Neural progenitor cell (in vitro differentiated cells): ENCODE results near the gene LPXN. TPM values are rescaled to one million over a fixed set of nuclear protein-coding genes. Genes with fewer than 3 reads are reported as not detected.

Experiments used
- DNase-seq: peaks from one replicate; pipeline ENCODE4 v3.0.0-alpha.2; 2016; ENCODE audit warnings: low spot score
- H2AFZ ChIP-seq: fragments of 200-600 bp; sonication (generic); replicated peaks from 2 replicates; pipeline ENCODE4 v1.6.1; 2016; ENCODE audit warnings: antibody characterized with exemption
- H3F3A ChIP-seq: fragments of 200-600 bp; sonication (generic); 2 replicates; pipeline ENCODE4 v1.6.1; 2016; ENCODE audit warnings: antibody characterized with exemption, low read depth
- H3K27ac ChIP-seq: fragments of 200-600 bp; sonication (generic); 2 replicates; pipeline ENCODE4 v1.5.1; 2016; ENCODE audit warnings: mild to moderate bottlenecking
- H3K27me3 ChIP-seq: fragments of 200-600 bp; sonication (generic); 2 replicates; pipeline ENCODE4 v1.6.1; 2016; ENCODE audit warnings: mild to moderate bottlenecking, moderate library complexity
- H3K36me3 ChIP-seq: fragments of 200-600 bp; sonication (generic); 2 replicates; pipeline ENCODE4 v1.5.1; 2016
- H3K4me1 ChIP-seq: fragments of 200-600 bp; sonication (generic); 2 replicates; pipeline ENCODE4 v1.6.1; 2016; ENCODE audit warnings: mixed run types
- H3K4me2 ChIP-seq: fragments of 200-600 bp; sonication (generic); 2 replicates; pipeline ENCODE4 v1.6.1; 2016
- H3K4me3 ChIP-seq: fragments of 200-600 bp; sonication (generic); 2 replicates; pipeline ENCODE4 v1.5.1; 2016
- H3K79me2 ChIP-seq: fragments of 200-600 bp; sonication (generic); 2 replicates; pipeline ENCODE4 v1.6.1; 2016; ENCODE audit warnings: low read depth
- H3K9ac ChIP-seq: fragments of 200-600 bp; sonication (generic); 2 replicates; pipeline ENCODE4 v1.6.1; 2016
- H3K9me3 ChIP-seq: fragments of 200-600 bp; sonication (generic); 2 replicates; pipeline ENCODE4 v1.5.1; 2016; ENCODE audit warnings: low read depth
- H4K20me1 ChIP-seq: fragments of 200-600 bp; sonication (generic); 2 replicates; pipeline ENCODE4 v1.6.1; 2016; ENCODE audit warnings: low read depth
- H3K27ac Mint-ChIP-seq: 3 replicates; pipeline ENCODE4 v1.8.0; 2021; ENCODE audit warnings: mixed read lengths
- H3K27me3 Mint-ChIP-seq: 2 replicates; pipeline ENCODE4 v1.8.0; 2022; ENCODE audit warnings: low read depth, mild to moderate bottlenecking, inconsistent platforms, moderate library complexity, mixed read lengths; ENCODE audit not compliant: insufficient read depth
- H3K36me3 Mint-ChIP-seq: 3 replicates; pipeline ENCODE4 v1.8.0; 2021; ENCODE audit warnings: mixed read lengths
- H3K4me1 Mint-ChIP-seq: 3 replicates; pipeline ENCODE4 v1.8.0; 2021; ENCODE audit warnings: mixed read lengths
- H3K4me3 Mint-ChIP-seq: 3 replicates; pipeline ENCODE4 v1.8.0; 2021; ENCODE audit warnings: mild to moderate bottlenecking, moderate library complexity, mixed read lengths
- H3K9me3 Mint-ChIP-seq: 3 replicates; pipeline ENCODE4 v1.8.0; 2020; ENCODE audit warnings: mixed read lengths
- EZH2 ChIP-seq: fragments of 200-600 bp; sonication (generic); IDR thresholded peaks from 2 replicates; pipeline ENCODE4 v1.6.1; 2017; ENCODE audit warnings: antibody characterized with exemption, mild to moderate bottlenecking, moderate library complexity
- EZH2phosphoT487 ChIP-seq: fragments of 200-600 bp; sonication (generic); IDR thresholded peaks from 2 replicates; pipeline ENCODE4 v1.6.1; 2017; ENCODE audit warnings: antibody characterized with exemption
- total RNA-seq: library from RNA; depleted of rRNA; stranded (reverse); fragments of >200 nt; gene quantifications from 2 replicates; pipeline ENCODE4 v1.2.3, GENCODE V29; 2015; ENCODE audit warnings: low replicate concordance
- TF ChIP-seq, protein P1 (sequence below): fragments of 200-600 bp; sonication (generic); IDR thresholded peaks from 2 replicates; pipeline ENCODE4 v1.5.1; 2017; ENCODE audit warnings: antibody characterized with exemption, mild to moderate bottlenecking

LPXN gene
- total RNA-seq, 1 donor from 2014 or later: 5.0 TPM

DNA sequence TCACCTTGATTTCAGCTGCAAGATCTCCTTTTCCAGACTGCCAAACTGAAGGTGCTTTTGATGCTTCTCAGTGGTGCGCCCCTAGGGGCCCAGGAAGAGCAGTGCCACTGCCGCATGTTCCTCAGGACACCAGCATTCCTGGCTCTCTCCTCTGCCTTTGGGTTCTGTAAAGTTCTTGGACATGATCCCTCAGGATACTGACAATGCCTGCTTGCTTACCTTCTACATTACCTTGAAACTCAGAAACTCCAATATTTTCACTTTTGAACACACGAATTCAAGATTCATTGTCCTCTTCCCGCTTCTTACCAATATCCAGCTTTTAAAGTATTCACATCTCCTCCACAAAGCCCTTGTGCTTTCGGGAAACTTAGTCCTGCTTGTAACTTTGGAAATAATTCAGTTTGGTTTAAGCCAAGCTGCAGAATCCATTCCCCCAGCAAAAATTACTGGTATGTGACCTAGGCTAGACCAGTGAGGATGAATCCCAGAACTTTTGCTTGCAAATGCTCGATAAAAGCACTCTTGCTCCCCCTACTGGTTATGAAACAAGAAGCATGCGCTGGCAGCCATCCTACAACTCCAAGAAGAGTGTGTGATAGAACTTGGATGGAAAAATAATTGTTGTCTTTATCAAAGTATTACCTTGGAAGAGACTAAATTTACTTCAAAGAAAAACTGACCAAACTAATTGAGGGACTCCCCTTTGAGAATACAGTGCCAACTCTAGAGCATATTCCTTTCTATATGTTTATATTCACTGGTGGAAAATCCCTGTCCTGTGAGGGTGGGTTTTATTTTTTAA, 51.2 kb downstream of the LPXN start:
- no peaks in the 10 kb centered on the region for H3K4me1 ChIP-seq
- TF ChIP-seq, protein P1, sequence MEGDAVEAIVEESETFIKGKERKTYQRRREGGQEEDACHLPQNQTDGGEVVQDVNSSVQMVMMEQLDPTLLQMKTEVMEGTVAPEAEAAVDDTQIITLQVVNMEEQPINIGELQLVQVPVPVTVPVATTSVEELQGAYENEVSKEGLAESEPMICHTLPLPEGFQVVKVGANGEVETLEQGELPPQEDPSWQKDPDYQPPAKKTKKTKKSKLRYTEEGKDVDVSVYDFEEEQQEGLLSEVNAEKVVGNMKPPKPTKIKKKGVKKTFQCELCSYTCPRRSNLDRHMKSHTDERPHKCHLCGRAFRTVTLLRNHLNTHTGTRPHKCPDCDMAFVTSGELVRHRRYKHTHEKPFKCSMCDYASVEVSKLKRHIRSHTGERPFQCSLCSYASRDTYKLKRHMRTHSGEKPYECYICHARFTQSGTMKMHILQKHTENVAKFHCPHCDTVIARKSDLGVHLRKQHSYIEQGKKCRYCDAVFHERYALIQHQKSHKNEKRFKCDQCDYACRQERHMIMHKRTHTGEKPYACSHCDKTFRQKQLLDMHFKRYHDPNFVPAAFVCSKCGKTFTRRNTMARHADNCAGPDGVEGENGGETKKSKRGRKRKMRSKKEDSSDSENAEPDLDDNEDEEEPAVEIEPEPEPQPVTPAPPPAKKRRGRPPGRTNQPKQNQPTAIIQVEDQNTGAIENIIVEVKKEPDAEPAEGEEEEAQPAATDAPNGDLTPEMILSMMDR: peak; percentile 70
- no peak for TF ChIP-seq EZH2
- TF ChIP-seq EZH2phosphoT487: no peak
- no peaks in the 10 kb centered on the region for H3K9me3 ChIP-seq
- H4K20me1 ChIP-seq: no peaks in the 10 kb centered on the region
- Mint-ChIP-seq H3K4me3 (peak overlapping the region; percentile 42), H3K27me3 (peaks cover 2% of the 10 kb centered on the region), H3K36me3 (no peaks in the 10 kb centered on the region), H3K4me1 (peaks cover 2% of the 10 kb centered on the region), H3K27ac (no peak overlapping the region), H3K9me3 (no peaks in the 10 kb centered on the region)
- H3K27me3 ChIP-seq: no peaks in the 10 kb centered on the region
- H3K4me2 ChIP-seq: peak overlapping the region; percentile 62
- no peaks in the 10 kb centered on the region for H3F3A ChIP-seq
- no peak overlapping the region for H3K9ac ChIP-seq
- peak; percentile 85 for DNase-seq
- H3K79me2 ChIP-seq: no peaks in the 10 kb centered on the region
- no peaks in the 10 kb centered on the region for H3K36me3 ChIP-seq
- H2AFZ ChIP-seq: peak overlapping the region; percentile 82
- no peak overlapping the region for H3K27ac ChIP-seq
- H3K4me3 ChIP-seq: peak overlapping the region; percentile 18

DNA sequence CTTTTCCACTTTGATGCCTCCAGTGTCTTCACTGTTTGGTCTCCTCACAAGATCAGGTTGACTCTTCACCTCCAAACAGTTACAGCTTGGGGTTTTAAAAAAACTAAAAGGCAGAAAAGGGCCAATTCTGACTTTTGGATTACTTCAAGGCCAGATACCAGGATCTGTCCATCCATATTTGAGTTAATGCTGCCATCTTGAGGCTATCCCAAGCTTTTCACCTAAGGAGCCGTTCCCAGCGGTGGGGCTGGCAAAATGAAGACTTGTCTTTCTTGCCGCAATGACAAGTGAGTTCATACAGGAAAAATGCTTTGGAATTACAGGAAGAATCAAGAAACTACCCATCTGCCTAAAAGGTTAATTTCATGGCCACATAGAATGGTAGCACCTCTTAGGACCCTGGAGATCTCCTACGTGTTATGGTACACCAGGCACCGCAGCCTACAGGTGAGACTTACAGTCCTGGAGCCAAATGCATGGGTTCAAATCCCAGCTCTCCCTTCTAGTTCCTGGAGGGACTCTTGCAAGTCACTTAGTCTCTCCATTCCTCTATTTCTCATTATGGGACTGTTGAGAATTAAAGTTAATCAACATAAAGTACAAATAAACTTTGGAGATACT, 61.8 kb downstream of the LPXN start:
- no peaks in the 10 kb centered on the region for H4K20me1 ChIP-seq
- no peaks in the 10 kb centered on the region for H3K27me3 ChIP-seq
- no peaks in the 10 kb centered on the region for H3K36me3 ChIP-seq
- H3K36me3 Mint-ChIP-seq: no peaks in the 10 kb centered on the region
- no peaks in the 10 kb centered on the region for H3K4me1 Mint-ChIP-seq
- no peak overlapping the region for H3K4me3 ChIP-seq
- H3K9me3 Mint-ChIP-seq: no peaks in the 10 kb centered on the region
- no peak overlapping the region for H3K4me3 Mint-ChIP-seq
- no peak for TF ChIP-seq EZH2
- TF ChIP-seq, protein P1: peak; percentile 85
- no peaks in the 10 kb centered on the region for H3K79me2 ChIP-seq
- no peak overlapping the region for H3K27ac Mint-ChIP-seq
- no peak overlapping the region for H3K4me2 ChIP-seq
- H3K27me3 Mint-ChIP-seq: no peaks in the 10 kb centered on the region
- H2AFZ ChIP-seq: no peak overlapping the region
- no peaks in the 10 kb centered on the region for H3K4me1 ChIP-seq
- H3K27ac ChIP-seq: no peak overlapping the region
- no peaks in the 10 kb centered on the region for H3F3A ChIP-seq
- H3K9ac ChIP-seq: no peak overlapping the region
- no peaks in the 10 kb centered on the region for H3K9me3 ChIP-seq
- DNase-seq: peak; percentile 75

DNA sequence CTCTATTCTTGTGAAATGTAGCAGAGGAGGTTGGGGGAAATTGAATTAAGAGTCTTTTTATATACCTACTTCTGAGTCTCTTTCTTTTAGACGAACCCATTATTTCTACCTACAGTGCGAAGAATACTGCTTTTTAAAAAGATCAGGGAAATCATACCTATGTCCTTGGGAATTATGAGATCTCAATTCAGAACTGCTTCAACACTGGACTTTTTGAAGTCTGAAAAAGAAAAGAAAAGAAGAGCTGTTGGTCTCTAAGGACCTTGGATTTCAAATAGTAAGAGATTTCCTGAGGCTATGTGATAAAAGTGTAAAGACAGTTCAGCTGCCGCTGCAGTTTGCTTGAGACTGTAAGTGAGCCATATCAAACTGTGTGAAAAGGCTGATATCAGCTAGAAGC, 64.0 kb downstream of the LPXN start:
- Histone ChIP-seq H3K4me3 (no peak overlapping the region), H3K36me3 (no peaks in the 10 kb centered on the region), H3K4me2 (no peak overlapping the region), H3K9me3 (no peaks in the 10 kb centered on the region), H3K27ac (no peak overlapping the region), H3F3A (no peaks in the 10 kb centered on the region), H3K9ac (no peak overlapping the region), H3K4me1 (no peaks in the 10 kb centered on the region), H2AFZ (no peak overlapping the region), H3K27me3 (no peaks in the 10 kb centered on the region), H3K79me2 (no peaks in the 10 kb centered on the region), H4K20me1 (no peaks in the 10 kb centered on the region)
- Mint-ChIP-seq H3K27me3 (no peaks in the 10 kb centered on the region), H3K27ac (no peak overlapping the region), H3K4me3 (no peak overlapping the region), H3K9me3 (no peaks in the 10 kb centered on the region), H3K36me3 (no peaks in the 10 kb centered on the region), H3K4me1 (no peaks in the 10 kb centered on the region)
- no peak for TF ChIP-seq EZH2phosphoT487
- TF ChIP-seq EZH2: no peak
- TF ChIP-seq, protein P1: no peak
- no peak for DNase-seq
